ENCODE data around the gene ZNF699. TPM values are rescaled to one million over a fixed set of nuclear protein-coding genes. Genes with fewer than 3 reads are reported as not detected.
"Not testable (repeated sequence)": the region's sequence is repeated elsewhere in the genome, so short reads cannot be mapped to it uniquely, and the experiment has no call there.

The ZNF699 gene
- total RNA-seq, 1 donor from 2014 or later, result 3.7 TPM

GRCh38 chr19:9306443-9306842, 3.2 kb downstream of the ZNF699 start:
- Histone ChIP-seq H3K4me3 (ENCODE audit: low read length in 3 of 3) (no peak overlapping the region), H3K4me1 (ENCODE audit: control insufficient read depth in 3 of 3, insufficient read depth in 3 of 3, low read length in 3 of 3) (peaks cover 6 to 8% (median 6%) of the 10 kb centered on the region in 3 donors), H3K27ac (ENCODE audit: low read depth, low read length) (no peak overlapping the region), H3K9me3 (ENCODE audit: control insufficient read depth in 3 of 3, low read length in 3 of 3) (peaks cover 0 to 6% (median 5%) of the 10 kb centered on the region in 3 donors), H3K27me3 (ENCODE audit: control insufficient read depth in 3 of 3, insufficient read depth in 3 of 3, low read length in 3 of 3) (no peaks in the 10 kb centered on the region), H3K9ac (ENCODE audit: low read depth in 1 of 3, low read length in 3 of 3) (no peak overlapping the region), H3K36me3 (ENCODE audit: control insufficient read depth in 3 of 3, insufficient read depth in 3 of 3, low read length in 3 of 3) (peaks cover 24 to 33% (median 32%) of the 10 kb centered on the region in 3 donors)

DNA sequence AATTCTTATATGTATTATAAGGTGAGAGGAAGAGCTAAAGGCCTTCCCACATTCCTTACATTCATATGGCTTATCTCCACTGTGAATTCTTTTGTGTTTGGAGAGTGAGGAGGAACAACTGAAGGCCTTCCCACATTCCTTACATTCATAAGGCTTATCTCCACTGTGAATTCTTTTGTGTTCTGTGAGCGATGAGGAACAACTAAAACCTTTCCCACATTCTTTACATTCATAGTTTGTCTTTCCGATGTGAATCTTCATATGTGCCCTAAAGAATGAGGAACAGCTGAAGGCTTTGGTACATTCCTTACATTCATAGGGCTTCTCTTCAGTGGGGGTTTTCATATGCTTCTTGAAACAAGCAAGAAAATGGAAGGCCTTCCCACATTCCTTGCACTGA, 13.3 kb downstream of the ZNF699 start:
- Histone ChIP-seq H3K36me3 (ENCODE audit: control insufficient read depth in 3 of 3, insufficient read depth in 3 of 3, low read length in 3 of 3) (peaks cover 53 to 75% (median 73%) of the 10 kb centered on the region in 3 donors), H3K27ac (ENCODE audit: low read depth, low read length) (no peak overlapping the region), H3K4me1 (ENCODE audit: control insufficient read depth in 3 of 3, insufficient read depth in 3 of 3, low read length in 3 of 3) (no peaks in the 10 kb centered on the region), H3K27me3 (ENCODE audit: control insufficient read depth in 3 of 3, insufficient read depth in 3 of 3, low read length in 3 of 3) (no peaks in the 10 kb centered on the region), H3K4me3 (ENCODE audit: low read length in 3 of 3) (peak overlapping the region in 1 of 3 donors; percentile 49), H3K9me3 (ENCODE audit: control insufficient read depth in 3 of 3, low read length in 3 of 3) (peaks cover 24 to 69% (median 33%) of the 10 kb centered on the region in 3 donors), H3K9ac (ENCODE audit: low read depth in 1 of 3, low read length in 3 of 3) (no peak overlapping the region)

DNA sequence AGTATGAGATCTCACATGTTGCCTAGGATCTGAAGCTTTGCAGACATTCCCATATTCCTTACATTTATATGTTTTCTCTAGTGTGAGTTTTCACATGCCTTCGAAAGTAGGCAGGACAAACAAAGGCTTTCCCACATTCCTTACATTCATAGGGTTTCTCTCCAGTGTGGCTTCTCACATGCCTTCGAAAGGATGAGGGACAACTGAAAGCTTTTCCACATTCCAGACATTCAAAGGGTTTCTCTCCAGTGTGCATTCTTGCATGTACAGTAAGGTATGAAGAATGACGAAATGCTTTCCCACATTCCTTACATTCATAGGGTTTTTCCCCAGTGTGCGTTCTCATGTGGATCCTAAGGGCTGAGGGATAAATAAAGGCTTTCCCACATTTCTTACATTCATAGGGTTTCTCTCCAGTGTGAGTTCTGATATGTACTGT, 14.2 kb downstream of the ZNF699 start:
- no peak overlapping the region for H3K9ac ChIP-seq (ENCODE audit: low read depth in 1 of 3, low read length in 3 of 3)
- peaks cover 21 to 64% (median 32%) of the 10 kb centered on the region in 3 donors for H3K9me3 ChIP-seq (ENCODE audit: control insufficient read depth in 3 of 3, low read length in 3 of 3)
- H3K4me3 ChIP-seq (ENCODE audit: low read length in 3 of 3), result peak overlapping the region in 1 of 3 donors; percentile 48
- H3K4me1 ChIP-seq (ENCODE audit: control insufficient read depth in 3 of 3, insufficient read depth in 3 of 3, low read length in 3 of 3), result no peaks in the 10 kb centered on the region
- peaks cover 47 to 66% (median 65%) of the 10 kb centered on the region in 3 donors for H3K36me3 ChIP-seq (ENCODE audit: control insufficient read depth in 3 of 3, insufficient read depth in 3 of 3, low read length in 3 of 3)
- H3K27me3 ChIP-seq (ENCODE audit: control insufficient read depth in 3 of 3, insufficient read depth in 3 of 3, low read length in 3 of 3), result no peaks in the 10 kb centered on the region
- no peak overlapping the region for H3K27ac ChIP-seq (ENCODE audit: low read depth, low read length)

DNA sequence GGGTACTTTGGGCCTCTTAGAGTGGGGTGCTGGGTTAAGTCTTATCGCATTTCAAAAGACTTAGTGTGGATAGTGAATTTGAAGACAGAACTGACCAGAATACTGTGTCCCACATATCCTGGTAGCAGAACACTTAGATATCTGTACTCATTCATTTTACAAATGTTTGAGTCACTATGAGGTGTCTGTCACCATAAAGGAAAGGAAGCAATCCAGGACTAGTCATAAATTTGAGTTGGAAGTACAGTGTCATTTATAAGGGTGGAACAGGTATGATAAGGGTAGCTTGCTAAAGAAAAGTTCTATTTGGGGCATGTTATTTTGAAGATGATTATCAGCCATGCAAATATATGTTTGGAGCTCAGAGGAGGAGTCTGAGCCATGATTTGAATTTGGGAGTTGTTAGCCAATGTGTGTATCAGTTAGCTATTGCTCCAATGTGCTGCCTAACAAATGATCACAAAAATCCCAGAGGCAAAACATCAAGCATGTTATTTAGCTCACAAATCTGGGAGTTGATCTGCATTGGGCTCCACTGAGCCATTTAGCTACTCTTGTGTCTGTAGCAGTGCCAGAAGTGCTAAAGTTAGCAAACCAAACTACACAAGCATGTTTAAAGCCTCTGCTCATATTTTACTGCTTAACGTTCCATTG, 20.3 kb downstream of the ZNF699 start:
- no peaks in the 10 kb centered on the region for H3K4me1 ChIP-seq (ENCODE audit: control insufficient read depth in 3 of 3, insufficient read depth in 3 of 3, low read length in 3 of 3)
- H3K4me3 ChIP-seq (ENCODE audit: low read length in 3 of 3), result peak overlapping the region in 1 of 3 donors; percentile 7
- no peak overlapping the region for H3K27ac ChIP-seq (ENCODE audit: low read depth, low read length)
- peaks cover 12 to 26% (median 20%) of the 10 kb centered on the region in 3 donors for H3K36me3 ChIP-seq (ENCODE audit: control insufficient read depth in 3 of 3, insufficient read depth in 3 of 3, low read length in 3 of 3)
- no peak overlapping the region for H3K9ac ChIP-seq (ENCODE audit: low read depth in 1 of 3, low read length in 3 of 3)
- no peaks in the 10 kb centered on the region for H3K27me3 ChIP-seq (ENCODE audit: control insufficient read depth in 3 of 3, insufficient read depth in 3 of 3, low read length in 3 of 3)
- H3K9me3 ChIP-seq (ENCODE audit: control insufficient read depth in 3 of 3, low read length in 3 of 3), result peaks cover 12 to 37% (median 15%) of the 10 kb centered on the region in 3 donors

DNA sequence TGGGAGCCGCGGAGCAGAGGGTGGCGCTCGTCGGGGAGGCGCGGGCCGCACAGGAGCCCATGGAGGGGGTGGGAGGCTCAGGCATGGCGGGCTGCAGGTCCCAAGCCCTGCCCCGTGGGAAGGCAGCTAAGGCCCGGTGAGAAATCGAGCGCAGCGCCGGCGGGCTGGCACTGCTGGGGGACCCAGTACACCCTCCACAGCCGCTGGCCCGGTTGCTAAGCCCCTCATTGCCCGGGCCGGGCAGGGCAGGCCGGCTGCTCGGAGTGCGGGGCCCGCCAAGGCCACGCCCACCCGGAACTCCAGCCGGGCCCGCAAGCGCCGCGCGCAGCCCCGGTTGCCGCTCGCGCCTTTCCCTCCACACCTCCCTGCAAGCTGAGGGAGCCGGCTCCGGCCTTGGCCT, 26.2 kb downstream of the ZNF699 start:
- H3K9ac ChIP-seq (ENCODE audit: low read depth in 1 of 3, low read length in 3 of 3); H3K27me3 ChIP-seq (ENCODE audit: control insufficient read depth in 3 of 3, insufficient read depth in 3 of 3, low read length in 3 of 3); H3K27ac ChIP-seq (ENCODE audit: low read depth, low read length); H3K4me1 ChIP-seq (ENCODE audit: control insufficient read depth in 3 of 3, insufficient read depth in 3 of 3, low read length in 3 of 3); H3K36me3 ChIP-seq (ENCODE audit: control insufficient read depth in 3 of 3, insufficient read depth in 3 of 3, low read length in 3 of 3); H3K4me3 ChIP-seq (ENCODE audit: low read length in 3 of 3): not testable (repeated sequence)
- peaks cover 0 to 19% (median 10%) of the 10 kb centered on the region in 3 donors for H3K9me3 ChIP-seq (ENCODE audit: control insufficient read depth in 3 of 3, low read length in 3 of 3)

GRCh38 chr19:9251236-9251635, 58.4 kb downstream of the ZNF699 start:
- no peaks in the 10 kb centered on the region for H3K4me1 ChIP-seq (ENCODE audit: control insufficient read depth in 3 of 3, insufficient read depth in 3 of 3, low read length in 3 of 3)
- no peak overlapping the region for H3K4me3 ChIP-seq (ENCODE audit: low read length in 3 of 3)
- peaks cover 0 to 3% (median 0%) of the 10 kb centered on the region in 3 donors for H3K9me3 ChIP-seq (ENCODE audit: control insufficient read depth in 3 of 3, low read length in 3 of 3)
- H3K9ac ChIP-seq (ENCODE audit: low read depth in 1 of 3, low read length in 3 of 3), result no peak overlapping the region
- H3K27ac ChIP-seq (ENCODE audit: low read depth, low read length), result no peak overlapping the region
- peaks cover 0 to 2% (median 0%) of the 10 kb centered on the region in 3 donors for H3K27me3 ChIP-seq (ENCODE audit: control insufficient read depth in 3 of 3, insufficient read depth in 3 of 3, low read length in 3 of 3)
- no peaks in the 10 kb centered on the region for H3K36me3 ChIP-seq (ENCODE audit: control insufficient read depth in 3 of 3, insufficient read depth in 3 of 3, low read length in 3 of 3)

DNA sequence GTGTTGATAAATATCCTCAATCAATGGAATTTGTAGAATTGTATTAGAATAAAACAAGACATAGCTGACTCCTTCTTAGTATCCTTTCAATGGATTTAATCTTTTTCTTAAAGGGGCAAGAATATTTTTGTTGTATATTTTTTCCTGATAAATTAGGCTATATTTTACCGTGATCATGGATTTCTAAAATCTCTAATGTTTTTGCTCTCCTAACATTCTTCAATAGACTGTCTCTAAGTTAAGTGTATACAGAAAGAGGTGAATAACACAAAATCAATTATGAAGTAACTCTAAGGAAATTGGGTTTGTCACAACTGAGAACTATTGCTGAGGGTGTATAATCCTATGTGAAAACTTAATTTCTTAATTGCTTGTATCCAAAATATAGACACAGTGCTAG, 59.0 kb downstream of the ZNF699 start, which contains the start of gene OR7E24:
Gene OR7E24, plus strand, starts transcription at position 301 of the 400 bp plus-strand sequence. CDS start 114 bp downstream, outside the sequence.
- Histone ChIP-seq H3K9me3 (ENCODE audit: control insufficient read depth in 3 of 3, low read length in 3 of 3) (no peaks in the 10 kb centered on the region), H3K27ac (ENCODE audit: low read depth, low read length) (no peak within 1 kb of the TSS), H3K4me1 (ENCODE audit: control insufficient read depth in 3 of 3, insufficient read depth in 3 of 3, low read length in 3 of 3) (no peaks in the 10 kb centered on the region), H3K9ac (ENCODE audit: low read depth in 1 of 3, low read length in 3 of 3) (no peak within 1 kb of the TSS), H3K4me3 (ENCODE audit: low read length in 3 of 3) (no peak within 1 kb of the TSS), H3K36me3 (ENCODE audit: control insufficient read depth in 3 of 3, insufficient read depth in 3 of 3, low read length in 3 of 3) (no peaks in the 10 kb centered on the region), H3K27me3 (ENCODE audit: control insufficient read depth in 3 of 3, insufficient read depth in 3 of 3, low read length in 3 of 3) (peaks cover 0 to 2% (median 0%) of the 10 kb centered on the region in 3 donors)

Other genes with a start within 250 kb of the ZNF699 start
- not detected for gene OR1M1, start 222.8 kb downstream of the ZNF699 start, total RNA-seq
- gene OR7G2, start 202.4 kb downstream of the ZNF699 start, total RNA-seq, result not detected
- gene OR7G1, start 194.1 kb downstream of the ZNF699 start, total RNA-seq, result not detected
- gene OR7G3, start 182.9 kb downstream of the ZNF699 start, total RNA-seq, result not detected
- gene ZNF317, start 169.4 kb downstream of the ZNF699 start, total RNA-seq, result 11.5 TPM
- not detected for gene OR7D2, start 130.9 kb downstream of the ZNF699 start, total RNA-seq
- not detected for gene OR7D4, start 90.2 kb downstream of the ZNF699 start, total RNA-seq
- not detected for gene OR7E24, start 58.9 kb downstream of the ZNF699 start, total RNA-seq
- gene ZNF559, start 14.3 kb upstream of the ZNF699 start, total RNA-seq, result 12.5 TPM
- gene ZNF177, start 53.2 kb upstream of the ZNF699 start, total RNA-seq, result 4.2 TPM
- 14.1 TPM for gene ZNF266, start 125.7 kb upstream of the ZNF699 start, total RNA-seq
- 0.52 TPM for gene ZNF560, start 188.8 kb upstream of the ZNF699 start, total RNA-seq
- 20.4 TPM for gene ZNF426, start 228.8 kb upstream of the ZNF699 start, total RNA-seq